GM13977 (cell line): ENCODE results near the gene ADAM8.
"Not testable (repeated sequence)": the region's sequence is repeated elsewhere in the genome, so short reads cannot be mapped to it uniquely, and the experiment has no call there.

Experiments used
- DNase-seq: peaks from one replicate; pipeline ENCODE4 v3.0.0; 2012; ENCODE audit warnings: low spot score
- in situ Hi-C: fragments of 300-500 bp; cut with MboI; formaldehyde crosslinking; loops from one replicate; pipeline ENCODE4 v1.12.0; 2022; ENCODE audit warnings: low sequenced_read_pairs, low pct_unique_long_range_greater_than_20kb, mixed read lengths, inconsistent platforms; ENCODE audit not compliant: unreplicated experiment
- TF ChIP-seq, protein P1 (sequence below): IDR thresholded peaks from 2 replicates; pipeline ENCODE4 v1.5.1; 2012; ENCODE audit warnings: mild to moderate bottlenecking, control low read depth; ENCODE audit not compliant: insufficient read depth; ENCODE audit errors: extremely low read depth, missing control alignments

ADAM8 gene

GRCh38 chr10:133237241-133237587 lies 39.5 kb downstream of the ADAM8 start:
- TF ChIP-seq, protein P1, sequence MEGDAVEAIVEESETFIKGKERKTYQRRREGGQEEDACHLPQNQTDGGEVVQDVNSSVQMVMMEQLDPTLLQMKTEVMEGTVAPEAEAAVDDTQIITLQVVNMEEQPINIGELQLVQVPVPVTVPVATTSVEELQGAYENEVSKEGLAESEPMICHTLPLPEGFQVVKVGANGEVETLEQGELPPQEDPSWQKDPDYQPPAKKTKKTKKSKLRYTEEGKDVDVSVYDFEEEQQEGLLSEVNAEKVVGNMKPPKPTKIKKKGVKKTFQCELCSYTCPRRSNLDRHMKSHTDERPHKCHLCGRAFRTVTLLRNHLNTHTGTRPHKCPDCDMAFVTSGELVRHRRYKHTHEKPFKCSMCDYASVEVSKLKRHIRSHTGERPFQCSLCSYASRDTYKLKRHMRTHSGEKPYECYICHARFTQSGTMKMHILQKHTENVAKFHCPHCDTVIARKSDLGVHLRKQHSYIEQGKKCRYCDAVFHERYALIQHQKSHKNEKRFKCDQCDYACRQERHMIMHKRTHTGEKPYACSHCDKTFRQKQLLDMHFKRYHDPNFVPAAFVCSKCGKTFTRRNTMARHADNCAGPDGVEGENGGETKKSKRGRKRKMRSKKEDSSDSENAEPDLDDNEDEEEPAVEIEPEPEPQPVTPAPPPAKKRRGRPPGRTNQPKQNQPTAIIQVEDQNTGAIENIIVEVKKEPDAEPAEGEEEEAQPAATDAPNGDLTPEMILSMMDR, result no peak
- in situ Hi-C loops, result no loop called here
- DNase-seq, result no peak

- TF ChIP-seq, protein P1, result no peak
- DNase-seq, result no peak
- in situ Hi-C loops, result no loop called here
Observed at GRCh38 chr10:133236401-133237240, 40.0 kb downstream of the ADAM8 start.

DNA sequence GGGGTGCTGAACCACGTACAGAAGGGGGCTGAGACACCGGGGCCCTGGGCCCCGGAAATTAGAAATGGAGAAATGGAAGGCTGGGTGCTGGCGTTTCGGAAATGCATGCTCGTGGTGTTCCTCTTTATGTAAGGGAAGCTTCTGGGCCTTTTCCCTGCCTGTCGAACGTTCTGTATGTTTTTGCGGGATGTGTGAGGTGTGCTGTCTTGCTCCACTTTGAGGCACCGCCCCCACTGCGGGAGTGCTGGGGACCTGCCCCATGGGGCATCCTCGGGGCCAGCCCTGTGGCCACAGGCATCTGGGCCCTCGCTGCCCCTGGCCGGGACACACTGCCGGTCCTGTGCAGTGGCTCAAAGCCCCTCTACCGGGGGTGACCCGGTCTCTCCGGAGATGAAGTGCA lies 40.7 kb downstream of the ADAM8 start:
- no peak for DNase-seq
- TF ChIP-seq, protein P1, result no peak
- in situ Hi-C loops, result no loop called here

DNA sequence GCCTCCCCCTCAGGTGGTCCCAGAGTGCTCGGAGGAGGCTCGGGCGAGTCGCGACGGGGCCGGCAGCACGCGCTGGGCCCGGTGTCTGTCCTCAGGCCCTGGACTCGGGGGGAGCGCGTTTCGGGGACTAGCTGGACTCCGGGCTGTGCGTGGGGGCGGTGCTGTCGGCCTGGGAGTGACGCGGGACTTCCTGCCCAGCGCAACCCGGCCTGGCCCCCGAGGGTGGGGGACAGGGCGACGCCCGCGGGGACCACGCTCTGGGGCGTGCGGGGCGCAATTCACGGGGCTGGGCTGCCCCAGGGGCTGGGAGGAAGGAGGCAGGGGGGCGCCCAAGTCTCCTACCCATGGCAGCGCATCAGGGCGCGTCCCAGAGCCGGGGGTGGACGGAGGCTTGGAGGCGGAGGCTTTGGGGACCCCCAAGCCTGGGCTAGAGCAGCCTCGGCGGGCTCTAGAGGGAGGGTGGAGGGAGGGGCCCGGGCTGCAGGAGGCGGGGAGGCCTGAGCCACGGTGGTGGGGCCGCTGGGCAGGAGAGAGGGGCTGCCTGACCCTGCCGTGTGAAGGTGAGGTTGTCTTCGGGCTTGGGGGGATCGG lies 41.3 kb downstream of the ADAM8 start:
- TF ChIP-seq, protein P1, result no peak
- DNase-seq, result no peak
- in situ Hi-C loops, result no loop called here

DNA sequence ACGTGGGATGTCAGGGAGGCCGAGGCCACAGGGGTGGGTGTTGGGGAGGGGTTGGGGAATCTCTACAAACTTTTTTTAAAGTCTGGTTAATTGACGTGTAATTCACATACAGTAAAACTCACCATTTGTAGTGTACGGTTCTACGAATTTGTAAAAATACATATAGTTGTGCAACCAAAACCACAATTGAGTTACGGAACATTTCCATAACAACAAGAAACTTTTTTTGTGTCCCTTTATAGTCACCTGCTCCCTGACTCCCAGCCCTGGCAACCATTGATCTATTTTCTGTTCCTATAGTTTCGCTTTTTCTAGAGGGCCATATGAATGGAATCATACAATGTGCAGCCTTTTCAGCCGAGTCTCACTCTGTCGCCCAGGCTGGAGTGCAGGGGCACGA lies 41.9 kb downstream of the ADAM8 start:
- in situ Hi-C loops, DNase-seq: not testable (repeated sequence)

DNA sequence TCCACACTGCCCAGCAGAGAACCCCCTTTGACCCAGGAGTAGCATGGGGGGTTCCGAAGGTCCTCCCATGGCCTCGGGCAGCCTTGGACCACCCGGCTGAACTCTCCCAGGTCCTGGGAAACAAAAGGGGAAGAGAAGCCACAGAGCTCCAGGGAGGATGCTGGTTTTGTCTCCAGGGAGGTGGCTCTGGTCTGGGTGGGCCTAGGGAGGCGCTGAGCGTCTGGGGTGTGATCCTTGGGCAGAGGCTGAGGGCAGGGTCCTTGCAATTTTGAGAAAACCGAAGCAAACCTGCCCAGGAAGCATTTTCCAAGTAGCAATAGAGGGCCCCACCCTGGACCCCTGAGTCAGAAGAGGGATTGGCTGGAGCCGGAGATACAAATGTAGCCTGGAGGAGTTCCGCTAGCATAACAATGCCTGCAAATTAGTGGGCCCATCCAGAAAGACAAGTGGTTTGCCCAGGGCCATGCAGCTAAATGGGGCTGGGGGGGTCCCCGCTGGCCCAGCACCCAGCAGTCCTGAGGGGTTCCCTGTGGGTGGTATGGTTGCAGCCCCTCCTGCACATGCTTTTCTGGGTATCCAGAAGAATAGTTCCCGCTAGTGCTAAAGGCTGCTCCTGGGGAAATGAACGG lies 44.6 kb downstream of the ADAM8 start:
- no peak for DNase-seq
- in situ Hi-C loops, result no loop called here
- TF ChIP-seq, protein P1, result no peak
